ENCODE measurements around the gene RPUSD4. TPM values are rescaled to one million over a fixed set of nuclear protein-coding genes. Genes with fewer than 3 reads are reported as not detected.

RPUSD4 gene
- total RNA-seq, 1 experiment from 2014 or later, result 25.1 TPM

- no peaks in the 10 kb centered on the region for H3K9me2 ChIP-seq (ENCODE audit: insufficient read depth)
Measured at GRCh38 chr11:126214841-126215240, 3.4 kb upstream of the RPUSD4 start.

GRCh38 chr11:126214441-126214840, 3.0 kb upstream of the RPUSD4 start:
- DNase-seq, result no peak
- Histone ChIP-seq H3K4me2 (no peak overlapping the region), H3K27ac (no peak overlapping the region), H3K9me2 (ENCODE audit: insufficient read depth) (no peaks in the 10 kb centered on the region), H2AFZ (no peak overlapping the region), H3K79me2 (ENCODE audit: low read depth) (peaks cover 48% of the 10 kb centered on the region), H3K36me3 (ENCODE audit: low read depth) (0 out of 2 replicates have a peak, but pooled peaks cover 2% of the 10 kb centered on the region), H4K20me1 (ENCODE audit: insufficient read depth) (no peaks in the 10 kb centered on the region), H3K4me1 (replicated peaks; ENCODE audit: insufficient read depth) (peaks cover 18% of the 10 kb centered on the region), H3K27me3 (ENCODE audit: insufficient read depth, low read depth) (no peaks in the 10 kb centered on the region), H3K9me3 (ENCODE audit: insufficient read depth, low read depth) (no peaks in the 10 kb centered on the region; the same call in 1 of the 2 replicates), H3F3A (ENCODE audit: insufficient read depth, low read depth) (0 out of 2 replicates have a peak, but pooled peaks cover 7% of the 10 kb centered on the region), H3K4me3 (no peak overlapping the region)
- intact Hi-C loops (cut with micrococcal nuclease; ENCODE audit: unreplicated experiment), result no loop called here
- CTCF ChIA-PET, result no interaction called here
- no TSS peak for BruUV-seq (replicated peaks)
- POLR2A ChIA-PET (ENCODE audit: unreplicated experiment), result no interaction called here
- no peak for TF ChIP-seq EZH2 (IDR thresholded peaks at IDR 0.05; ENCODE audit: low read depth)

More at GRCh38 chr11:126214841-126215240, 3.4 kb upstream of the RPUSD4 start:
- ChIA-PET CTCF (no interaction called here), POLR2A (ENCODE audit: unreplicated experiment) (no interaction called here)
- no TSS peak for BruUV-seq (replicated peaks)
- H3K79me2 ChIP-seq (ENCODE audit: low read depth), result peaks cover 51% of the 10 kb centered on the region
- peaks cover 18% of the 10 kb centered on the region for H3K4me1 ChIP-seq (replicated peaks; ENCODE audit: insufficient read depth)
- H3K36me3 ChIP-seq (ENCODE audit: low read depth), result no peaks in the 10 kb centered on the region
- intact Hi-C loops (cut with micrococcal nuclease; ENCODE audit: unreplicated experiment), result no loop called here
- DNase-seq, result no peak
- H3K27ac ChIP-seq, result no peak overlapping the region
- H3K27me3 ChIP-seq (ENCODE audit: insufficient read depth, low read depth), result no peaks in the 10 kb centered on the region
- no peak overlapping the region for H2AFZ ChIP-seq
- TF ChIP-seq EZH2 (IDR thresholded peaks at IDR 0.05; ENCODE audit: low read depth), result no peak
- no peak for TF ChIP-seq CTCF (conservative IDR thresholded peaks at IDR 0.05)
- no peaks in the 10 kb centered on the region for H4K20me1 ChIP-seq (ENCODE audit: insufficient read depth)
- no peaks in the 10 kb centered on the region; the same call in 1 of the 2 replicates for H3K9me3 ChIP-seq (ENCODE audit: insufficient read depth, low read depth)
- H3K4me2 ChIP-seq, result no peak overlapping the region
- 0 out of 2 replicates have a peak, but pooled peaks cover 7% of the 10 kb centered on the region for H3F3A ChIP-seq (ENCODE audit: insufficient read depth, low read depth)
- no peak overlapping the region for H3K4me3 ChIP-seq

GRCh38 chr11:126212089-126212660, 725 bp upstream of the RPUSD4 start:
- ChIA-PET POLR2A (ENCODE audit: unreplicated experiment) (interaction anchor here (0.6 kb wide), 3 partner anchors 19 to 358 kb away, joined by 3 to 8 read pairs (median 4); no protein-coding TSS in a partner anchor), CTCF (interaction anchor here (0.5 to 0.6 kb wide), 2 partner anchors 73 to 150 kb away, joined by 3 to 9 read pairs; no protein-coding TSS in a partner anchor)

More at GRCh38 chr11:126212089-126212660, 725 bp upstream of the RPUSD4 start:
- Histone ChIP-seq H3K27me3 (ENCODE audit: insufficient read depth, low read depth) (no peaks in the 10 kb centered on the region), H3K4me3 (peak overlapping the region; percentile 72), H3K9me3 (ENCODE audit: insufficient read depth, low read depth) (no peaks in the 10 kb centered on the region; the same call in 1 of the 2 replicates), H4K20me1 (ENCODE audit: insufficient read depth) (no peaks in the 10 kb centered on the region; the same call in 1 of the 2 replicates), H3K4me2 (peak overlapping the region; percentile 89), H3K4me1 (replicated peaks; ENCODE audit: insufficient read depth) (peaks cover 18% of the 10 kb centered on the region), H3K9me2 (ENCODE audit: insufficient read depth) (no peaks in the 10 kb centered on the region), H3K79me2 (ENCODE audit: low read depth) (peaks cover 36% of the 10 kb centered on the region), H3K27ac (no peak overlapping the region), H3F3A (ENCODE audit: insufficient read depth, low read depth) (peaks cover 7% of the 10 kb centered on the region; the same call in 1 of the 2 replicates), H3K36me3 (ENCODE audit: low read depth) (0 out of 2 replicates have a peak, but pooled peaks cover 14% of the 10 kb centered on the region), H2AFZ (peak overlapping the region; percentile 90)
- TSS peak; percentile 70 for BruUV-seq (replicated peaks)
- DNase-seq, result no peak
- TF ChIP-seq CTCF (conservative IDR thresholded peaks at IDR 0.05) (no peak), EZH2 (IDR thresholded peaks at IDR 0.05; ENCODE audit: low read depth) (no peak)
- intact Hi-C loops (cut with micrococcal nuclease; ENCODE audit: unreplicated experiment), result no loop called here

Measured in PC-9 (cell line).